LNCAP (cell line): ENCODE measurements around the gene SLC18A2.

Source experiments
- CTCF ChIP-seq: fragments of 450-650 bp; IDR thresholded peaks from 2 replicates; pipeline ENCODE4 v1.5.1; 2017; ENCODE audit warnings: mild to moderate bottlenecking

The SLC18A2 gene

GRCh38 chr10:117250411-117250810 lies 9.5 kb downstream of the SLC18A2 start:
- no peak for TF ChIP-seq CTCF

- no peak for TF ChIP-seq CTCF
Measured at GRCh38 chr10:117253908-117254307, 13.0 kb downstream of the SLC18A2 start.

- no peak for TF ChIP-seq CTCF
Measured at GRCh38 chr10:117254338-117254737, 13.4 kb downstream of the SLC18A2 start.

GRCh38 chr10:117254774-117255735 lies 14.1 kb downstream of the SLC18A2 start:
- no peak for TF ChIP-seq CTCF

GRCh38 chr10:117255835-117256460 lies 15.0 kb downstream of the SLC18A2 start:
- TF ChIP-seq CTCF, result no peak

- TF ChIP-seq CTCF, result no peak
Measured at GRCh38 chr10:117256910-117257309, 16.0 kb downstream of the SLC18A2 start.

GRCh38 chr10:117257721-117258120 lies 16.8 kb downstream of the SLC18A2 start:
- TF ChIP-seq CTCF, result no peak
